Osteoblast (primary cell): ENCODE data around the gene LIN7B. TPM values are rescaled to one million over a fixed set of nuclear protein-coding genes. Genes with fewer than 3 reads are reported as not detected.

ENCODE experiments used
- DNase-seq: peaks from one replicate; pipeline ENCODE4 v3.0.0; 2011; ENCODE audit warnings: low spot score, mixed read lengths; ENCODE audit not compliant: insufficient read length; ENCODE audit errors: missing footprints
- H2AFZ ChIP-seq: 2 replicates; pipeline ENCODE4 v1.6.0; 2011; ENCODE audit warnings: mild to moderate bottlenecking, low read length
- H3K27ac ChIP-seq: 2 replicates; pipeline ENCODE4 v1.5.1; 2011; ENCODE audit warnings: mild to moderate bottlenecking, low read depth, low read length, moderate library complexity
- H3K27me3 ChIP-seq: 2 replicates; pipeline ENCODE4 v1.6.0; 2012; ENCODE audit warnings: mild to moderate bottlenecking, control low read depth, inconsistent platforms, low read length, moderate library complexity; ENCODE audit not compliant: insufficient read depth
- H3K36me3 ChIP-seq: 2 replicates; pipeline ENCODE4 v1.5.1; 2011; ENCODE audit warnings: mild to moderate bottlenecking, low read length, control low read depth, moderate library complexity; ENCODE audit not compliant: insufficient read depth
- H3K4me1 ChIP-seq: 2 replicates; pipeline ENCODE4 v1.5.1; 2011; ENCODE audit warnings: mild to moderate bottlenecking, low read length, control low read depth, moderate library complexity; ENCODE audit not compliant: insufficient read depth
- H3K4me2 ChIP-seq: 2 replicates; pipeline ENCODE4 v1.6.0; 2011; ENCODE audit warnings: mild to moderate bottlenecking, low read length; ENCODE audit not compliant: insufficient read depth
- H3K4me3 ChIP-seq: fragments of 200-600 bp; sonication (generic); 3 replicates; pipeline ENCODE4 v1.5.1; 2012; ENCODE audit warnings: mild to moderate bottlenecking, low read length, inconsistent platforms; ENCODE audit not compliant: insufficient read depth
- H3K79me2 ChIP-seq: 2 replicates; pipeline ENCODE4 v1.6.0; 2012; ENCODE audit warnings: mild to moderate bottlenecking, low read length, control low read depth, inconsistent platforms; ENCODE audit not compliant: insufficient read depth
- H3K9me3 ChIP-seq: 2 replicates; pipeline ENCODE4 v1.5.1; 2011; ENCODE audit warnings: low read depth, low read length, control low read depth
- H4K20me1 ChIP-seq: 2 replicates; pipeline ENCODE4 v1.6.0; 2012; ENCODE audit warnings: mild to moderate bottlenecking, low read length, control low read depth; ENCODE audit not compliant: insufficient read depth
- total RNA-seq: library from RNA; depleted of rRNA; stranded (reverse); fragments of >200 nt; gene quantifications from 2 replicates; pipeline ENCODE4 v1.2.3, GENCODE V29; 2012
- TF ChIP-seq, protein P1 (sequence below): IDR thresholded peaks from 2 replicates; pipeline ENCODE4 v1.5.1; 2011; ENCODE audit warnings: mild to moderate bottlenecking, low read depth, low read length, moderate library complexity; ENCODE audit errors: extremely low read depth

Gene LIN7B
- total RNA-seq, 1 donor: 6.2 TPM

DNA sequence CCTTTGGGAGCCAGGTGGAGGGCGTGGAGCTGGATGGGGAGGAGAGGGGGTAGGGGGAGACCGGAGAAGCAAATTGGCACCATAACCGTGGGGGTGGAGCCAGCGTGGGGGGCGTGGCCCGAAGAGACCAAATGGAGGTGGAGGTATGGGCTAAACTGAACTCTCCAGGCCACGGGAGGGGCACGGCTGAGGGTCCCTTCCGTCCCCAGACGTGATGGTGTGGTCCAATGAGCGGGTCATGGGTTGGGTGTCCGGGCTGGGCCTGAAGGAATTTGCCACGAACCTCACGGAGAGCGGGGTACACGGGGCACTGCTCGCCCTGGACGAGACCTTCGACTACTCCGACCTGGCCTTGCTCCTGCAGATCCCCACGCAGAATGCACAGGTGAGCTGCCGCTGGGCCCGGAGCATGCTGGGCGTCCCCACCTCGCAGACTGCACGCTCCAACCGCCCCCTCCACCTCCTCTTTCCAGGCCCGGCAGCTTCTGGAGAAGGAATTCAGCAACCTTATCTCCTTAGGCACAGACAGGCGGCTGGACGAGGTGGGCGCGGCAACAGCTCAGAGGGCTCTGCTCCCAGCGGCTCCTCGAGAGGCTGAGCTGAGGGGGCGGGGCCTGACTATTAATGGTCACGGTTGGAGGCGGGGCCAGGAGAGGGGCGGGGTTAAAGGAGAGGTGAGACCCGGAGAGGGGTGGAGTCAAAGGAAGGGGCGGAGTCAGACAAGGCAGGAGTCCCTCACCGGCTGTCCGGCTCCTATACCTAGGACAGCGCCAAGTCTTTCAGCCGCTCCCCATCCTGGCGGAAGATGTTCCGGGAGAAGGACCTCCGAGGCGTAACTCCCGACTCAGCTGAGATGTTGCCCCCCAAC lies 34.8 kb downstream of the LIN7B start:
- H2AFZ ChIP-seq: peak overlapping the region; percentile 95
- H3K27me3 ChIP-seq: no peaks in the 10 kb centered on the region
- peak overlapping the region; percentile 92 for H3K4me3 ChIP-seq
- H3K4me2 ChIP-seq: peak overlapping the region; percentile 98
- no peaks in the 10 kb centered on the region for H3K36me3 ChIP-seq
- no peaks in the 10 kb centered on the region for H3K9me3 ChIP-seq
- peak overlapping the region; percentile 26 for H3K27ac ChIP-seq
- DNase-seq: peak; percentile 98
- H4K20me1 ChIP-seq: no peaks in the 10 kb centered on the region
- TF ChIP-seq, protein P1, sequence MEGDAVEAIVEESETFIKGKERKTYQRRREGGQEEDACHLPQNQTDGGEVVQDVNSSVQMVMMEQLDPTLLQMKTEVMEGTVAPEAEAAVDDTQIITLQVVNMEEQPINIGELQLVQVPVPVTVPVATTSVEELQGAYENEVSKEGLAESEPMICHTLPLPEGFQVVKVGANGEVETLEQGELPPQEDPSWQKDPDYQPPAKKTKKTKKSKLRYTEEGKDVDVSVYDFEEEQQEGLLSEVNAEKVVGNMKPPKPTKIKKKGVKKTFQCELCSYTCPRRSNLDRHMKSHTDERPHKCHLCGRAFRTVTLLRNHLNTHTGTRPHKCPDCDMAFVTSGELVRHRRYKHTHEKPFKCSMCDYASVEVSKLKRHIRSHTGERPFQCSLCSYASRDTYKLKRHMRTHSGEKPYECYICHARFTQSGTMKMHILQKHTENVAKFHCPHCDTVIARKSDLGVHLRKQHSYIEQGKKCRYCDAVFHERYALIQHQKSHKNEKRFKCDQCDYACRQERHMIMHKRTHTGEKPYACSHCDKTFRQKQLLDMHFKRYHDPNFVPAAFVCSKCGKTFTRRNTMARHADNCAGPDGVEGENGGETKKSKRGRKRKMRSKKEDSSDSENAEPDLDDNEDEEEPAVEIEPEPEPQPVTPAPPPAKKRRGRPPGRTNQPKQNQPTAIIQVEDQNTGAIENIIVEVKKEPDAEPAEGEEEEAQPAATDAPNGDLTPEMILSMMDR: no peak
- H3K4me1 ChIP-seq: peaks cover 29% of the 10 kb centered on the region
- no peaks in the 10 kb centered on the region for H3K79me2 ChIP-seq

DNA sequence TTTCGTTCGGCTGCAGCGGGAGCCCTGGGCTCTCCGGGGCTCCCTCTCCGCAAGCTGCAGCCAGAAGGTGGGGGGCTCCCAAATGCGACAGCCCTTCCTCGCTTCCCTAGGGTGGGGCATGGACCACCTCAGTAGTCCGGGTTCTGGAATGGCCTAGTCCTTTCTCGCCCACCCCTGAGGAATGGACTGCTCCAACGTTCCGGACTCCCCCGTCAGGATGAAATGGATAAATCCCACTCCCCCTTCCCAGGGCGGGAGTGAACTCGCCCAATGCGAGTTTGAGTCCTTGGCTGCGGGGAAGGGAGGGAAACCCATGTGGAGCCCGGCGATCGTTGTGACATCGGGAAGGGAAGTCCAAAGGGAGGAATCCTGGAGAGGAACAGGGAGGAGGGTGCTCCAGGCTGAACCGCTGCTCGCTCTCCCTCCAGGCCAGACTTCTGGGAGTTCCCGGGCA lies 35.5 kb downstream of the LIN7B start:
- H3K27me3 ChIP-seq: no peaks in the 10 kb centered on the region
- peak overlapping the region; percentile 92 for H3K4me3 ChIP-seq
- no peaks in the 10 kb centered on the region for H3K36me3 ChIP-seq
- no peaks in the 10 kb centered on the region for H3K9me3 ChIP-seq
- TF ChIP-seq, protein P1: no peak
- H3K4me2 ChIP-seq: peak overlapping the region; percentile 98
- H3K4me1 ChIP-seq: peaks cover 29% of the 10 kb centered on the region
- peak; percentile 94 for DNase-seq
- no peaks in the 10 kb centered on the region for H3K79me2 ChIP-seq
- H4K20me1 ChIP-seq: no peaks in the 10 kb centered on the region
- peak overlapping the region; percentile 95 for H2AFZ ChIP-seq
- peak overlapping the region; percentile 60 for H3K27ac ChIP-seq

DNA sequence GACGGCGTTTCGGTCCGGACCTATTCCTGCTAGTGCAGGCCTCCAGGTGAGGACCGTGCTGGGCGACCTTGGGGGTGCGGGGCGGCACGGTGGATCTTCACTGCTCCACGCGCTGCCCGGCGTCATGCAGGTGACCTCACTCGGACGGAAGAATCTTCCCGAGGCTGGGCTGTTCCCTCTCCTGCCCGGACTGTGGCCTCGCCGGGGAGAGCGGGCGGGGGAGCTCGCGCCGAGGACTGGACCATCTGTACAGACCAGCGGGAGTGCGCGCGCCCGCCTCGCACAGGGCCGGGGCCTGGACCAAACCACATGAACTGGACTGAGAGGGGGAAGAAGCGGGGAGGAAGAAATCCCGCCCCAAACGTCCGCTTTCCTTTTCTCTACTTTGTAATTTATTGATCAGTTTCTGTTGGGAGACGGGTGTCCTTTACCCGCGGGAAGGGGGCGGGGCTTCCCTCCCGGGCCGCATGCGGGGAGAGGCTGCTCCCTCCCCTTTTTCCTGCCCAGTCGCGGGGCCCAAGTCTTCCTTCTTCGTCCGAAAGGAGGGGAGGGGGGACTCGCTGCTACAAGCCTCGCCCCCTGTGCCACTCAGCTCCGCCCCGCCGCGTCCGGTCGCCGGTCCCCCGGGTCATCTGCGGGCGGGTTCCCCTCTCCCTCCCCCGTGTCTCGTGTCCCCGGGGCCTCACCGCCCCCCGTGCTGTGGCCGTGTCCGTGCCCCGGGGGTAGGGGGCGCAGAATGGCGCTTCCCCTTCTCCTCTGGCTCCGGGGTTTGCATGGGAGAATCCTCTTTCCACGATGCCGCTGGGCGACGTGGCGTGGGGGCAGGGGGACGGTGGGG lies 36.2 kb downstream of the LIN7B start:
- no peaks in the 10 kb centered on the region for H3K27me3 ChIP-seq
- peak overlapping the region; percentile 92 for H3K4me3 ChIP-seq
- H3K36me3 ChIP-seq: no peaks in the 10 kb centered on the region
- H3K4me2 ChIP-seq: peak overlapping the region; percentile 98
- peak overlapping the region; percentile 60 for H3K27ac ChIP-seq
- H2AFZ ChIP-seq: peak overlapping the region; percentile 95
- peaks cover 28% of the 10 kb centered on the region for H3K4me1 ChIP-seq
- H3K79me2 ChIP-seq: no peaks in the 10 kb centered on the region
- H3K9me3 ChIP-seq: no peaks in the 10 kb centered on the region
- peak; percentile 97 for DNase-seq
- TF ChIP-seq, protein P1: no peak
- no peaks in the 10 kb centered on the region for H4K20me1 ChIP-seq

DNA sequence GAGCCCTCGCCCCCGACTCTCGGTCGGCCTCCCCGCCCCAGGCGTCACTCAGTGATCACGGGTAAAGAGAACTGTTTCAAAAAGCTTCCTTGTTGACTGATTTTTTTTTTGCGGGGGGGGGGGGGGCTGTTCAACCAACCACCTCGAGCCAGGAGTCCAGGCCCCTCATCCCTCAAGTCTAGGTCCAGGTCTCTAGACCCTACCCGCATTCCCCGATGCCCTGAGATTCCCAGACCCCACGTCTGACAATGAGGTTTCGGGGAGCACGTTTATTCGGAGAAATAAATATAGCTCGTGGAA lies 36.7 kb downstream of the LIN7B start:
- Histone ChIP-seq H3K79me2 (no peaks in the 10 kb centered on the region), H3K4me3 (peak overlapping the region; percentile 92), H3K27ac (no peak overlapping the region), H2AFZ (peak overlapping the region; percentile 95), H4K20me1 (no peaks in the 10 kb centered on the region), H3K4me2 (peak overlapping the region; percentile 98), H3K27me3 (peaks cover 3% of the 10 kb centered on the region), H3K36me3 (no peaks in the 10 kb centered on the region), H3K9me3 (no peaks in the 10 kb centered on the region), H3K4me1 (peaks cover 24% of the 10 kb centered on the region)
- DNase-seq: peak; percentile 76
- TF ChIP-seq, protein P1: no peak
